Neural cell (in vitro differentiated cells): Measurements from ENCODE around the gene PDE8B. TPM values are rescaled to one million over a fixed set of nuclear protein-coding genes. Genes with fewer than 3 reads are reported as not detected.

Source experiments
- H2AFZ ChIP-seq: fragments of 200-600, 300-800 bp; sonication (generic), shearing (Covaris generic); 2 replicates; pipeline ENCODE4 v1.6.0; 2014; ENCODE audit warnings: low read depth, mild to moderate bottlenecking, antibody characterized with exemption, low read length, moderate library complexity
- H3F3A ChIP-seq: fragments of 200-600 bp; shearing (Covaris generic); 2 replicates; pipeline ENCODE4 v1.6.1; 2016; ENCODE audit warnings: mild to moderate bottlenecking, moderate library complexity, mixed read lengths, antibody characterized with exemption, low read length; ENCODE audit not compliant: insufficient read depth, poor library complexity, severe bottlenecking
- H3K27ac ChIP-seq: fragments of 200-600, 300-800 bp; sonication (generic), shearing (Covaris generic); 2 replicates; pipeline ENCODE4 v1.5.1; 2014; ENCODE audit warnings: mild to moderate bottlenecking, low read length, moderate library complexity
- H3K27me3 ChIP-seq: fragments of 300-800, 200-600 bp; sonication (generic), shearing (Covaris generic); 2 replicates; pipeline ENCODE4 v1.6.0; 2014; ENCODE audit warnings: mild to moderate bottlenecking, low read depth, low read length, moderate library complexity; ENCODE audit not compliant: insufficient read depth
- H3K36me3 ChIP-seq: fragments of 300-800, 200-600 bp; sonication (generic), shearing (Covaris generic); 2 replicates; pipeline ENCODE4 v1.5.1; 2014; ENCODE audit warnings: mild to moderate bottlenecking, antibody characterized with exemption, low read length, moderate library complexity; ENCODE audit not compliant: insufficient read depth
- H3K4me2 ChIP-seq: fragments of 300-800, 200-600 bp; sonication (generic), shearing (Covaris generic); 2 replicates; pipeline ENCODE4 v1.6.0; 2014; ENCODE audit warnings: mild to moderate bottlenecking, low read length
- H3K4me3 ChIP-seq: fragments of 300-800, 200-600 bp; sonication (generic), shearing (Covaris generic); 2 replicates; pipeline ENCODE4 v1.5.1; 2014; ENCODE audit warnings: mild to moderate bottlenecking, low read length, moderate library complexity
- H3K79me2 ChIP-seq: fragments of 200-600 bp; shearing (Covaris generic); replicated peaks from 2 replicates; pipeline ENCODE4 v1.6.0; 2014; ENCODE audit warnings: mild to moderate bottlenecking, low read length, moderate library complexity; ENCODE audit not compliant: insufficient read depth
- H3K9ac ChIP-seq: fragments of 300-800, 200-600 bp; sonication (generic), shearing (Covaris generic); 2 replicates; pipeline ENCODE4 v1.6.1; 2016; ENCODE audit warnings: mild to moderate bottlenecking, low read length, mixed read lengths
- H3K9me2 ChIP-seq: fragments of 200-600 bp; shearing (Covaris generic); 2 replicates; pipeline ENCODE4 v1.6.1; 2016; ENCODE audit warnings: mild to moderate bottlenecking, low read length, mixed read lengths; ENCODE audit not compliant: insufficient read depth
- H3K9me3 ChIP-seq: fragments of 200-600, 300-800 bp; sonication (generic), shearing (Covaris generic); 2 replicates; pipeline ENCODE4 v1.6.1; 2016; ENCODE audit warnings: mild to moderate bottlenecking, mixed run types, low read length, moderate library complexity, mixed read lengths
- H4K20me1 ChIP-seq: fragments of 200-600 bp; shearing (Covaris generic); 2 replicates; pipeline ENCODE4 v1.6.1; 2016; ENCODE audit warnings: mild to moderate bottlenecking, mixed run types; ENCODE audit not compliant: insufficient read depth
- EP300 ChIP-seq: fragments of 450-650 bp; conservative IDR thresholded peaks from 2 replicates; pipeline ENCODE4 v1.6.1; 2014; ENCODE audit warnings: antibody characterized with exemption, mild to moderate bottlenecking, moderate library complexity; ENCODE audit not compliant: poor library complexity, severe bottlenecking
- EZH2 ChIP-seq: fragments of 200-600, 300-800 bp; shearing (Covaris generic), sonication (generic); IDR thresholded peaks from 2 replicates; pipeline ENCODE4 v1.6.1; 2014; ENCODE audit warnings: antibody characterized with exemption, low read length, borderline replicate concordance, mild to moderate bottlenecking; ENCODE audit not compliant: insufficient read depth, poor library complexity, severe bottlenecking
- MXI1 ChIP-seq: fragments of 450-650 bp; conservative IDR thresholded peaks from 2 replicates; pipeline ENCODE4 v1.6.1; 2014; ENCODE audit warnings: antibody characterized with exemption, mild to moderate bottlenecking; ENCODE audit not compliant: poor library complexity, severe bottlenecking
- POLR2AphosphoS5 ChIP-seq: IDR thresholded peaks from 2 replicates; pipeline ENCODE4 v1.6.1; 2012
- RAD21 ChIP-seq: fragments of 450-650 bp; conservative IDR thresholded peaks from 2 replicates; pipeline ENCODE4 v1.6.1; 2014; ENCODE audit warnings: antibody characterized with exemption, mild to moderate bottlenecking, moderate library complexity
- SMC3 ChIP-seq: fragments of 450-650 bp; conservative IDR thresholded peaks from 2 replicates; pipeline ENCODE4 v1.6.1; 2014; ENCODE audit warnings: antibody characterized with exemption, mild to moderate bottlenecking, moderate library complexity; ENCODE audit not compliant: poor library complexity
- TAF1 ChIP-seq: IDR thresholded peaks from 2 replicates; pipeline ENCODE4 v1.6.1; 2012; ENCODE audit warnings: low read depth
- polyA plus RNA-seq: library from polyadenylated mRNA; depleted of rRNA; stranded (reverse); fragments of >200 nt; gene quantifications from 2 replicates; pipeline ENCODE4 v1.2.3, GENCODE V29; 2014
- TF ChIP-seq, protein P1 (sequence below): IDR thresholded peaks from 2 replicates; pipeline ENCODE4 v1.6.1; 2012; ENCODE audit warnings: borderline replicate concordance
- TF ChIP-seq, protein P2 (sequence below): fragments of 450-650 bp; IDR thresholded peaks from 2 replicates; pipeline ENCODE4 v1.5.1; 2014; ENCODE audit warnings: antibody characterized with exemption, mild to moderate bottlenecking, moderate library complexity; ENCODE audit not compliant: poor library complexity, severe bottlenecking

PDE8B gene
- polyA plus RNA-seq, 1 donor from 2014 or later, result 0.22 TPM

DNA sequence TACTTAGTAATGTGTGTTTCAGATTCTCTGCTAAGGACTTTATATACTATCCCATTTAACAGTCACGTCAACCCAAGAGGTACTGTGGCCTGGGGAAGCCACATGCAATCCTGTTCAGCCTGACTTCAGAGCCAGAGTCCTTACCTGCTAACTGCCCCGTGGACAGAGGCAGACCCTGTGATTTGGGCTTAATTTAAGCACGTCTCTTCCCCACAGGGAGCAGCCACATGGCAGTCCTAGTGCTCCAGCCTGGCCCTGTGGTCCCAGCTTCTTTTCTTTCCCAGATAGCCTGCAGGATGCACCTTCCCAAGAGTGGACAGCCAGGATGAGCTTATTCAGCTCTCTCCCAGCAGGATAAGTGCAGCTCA, 71.5 kb downstream of the PDE8B start:
- Histone ChIP-seq H4K20me1 (no peaks in the 10 kb centered on the region), H3K27me3 (no peaks in the 10 kb centered on the region), H3K4me3 (no peak overlapping the region), H3K4me2 (no peak overlapping the region), H3K36me3 (no peaks in the 10 kb centered on the region), H3F3A (no peaks in the 10 kb centered on the region), H3K9ac (no peak overlapping the region), H3K9me2 (no peaks in the 10 kb centered on the region), H3K79me2 (no peaks in the 10 kb centered on the region), H3K9me3 (no peaks in the 10 kb centered on the region), H3K27ac (no peak overlapping the region), H2AFZ (no peak overlapping the region)
- TF ChIP-seq MXI1 (no peak), EP300 (no peak), SMC3 (no peak), RAD21 (no peak), EZH2 (no peak), TAF1 (no peak), POLR2AphosphoS5 (no peak)
- TF ChIP-seq, protein P1, sequence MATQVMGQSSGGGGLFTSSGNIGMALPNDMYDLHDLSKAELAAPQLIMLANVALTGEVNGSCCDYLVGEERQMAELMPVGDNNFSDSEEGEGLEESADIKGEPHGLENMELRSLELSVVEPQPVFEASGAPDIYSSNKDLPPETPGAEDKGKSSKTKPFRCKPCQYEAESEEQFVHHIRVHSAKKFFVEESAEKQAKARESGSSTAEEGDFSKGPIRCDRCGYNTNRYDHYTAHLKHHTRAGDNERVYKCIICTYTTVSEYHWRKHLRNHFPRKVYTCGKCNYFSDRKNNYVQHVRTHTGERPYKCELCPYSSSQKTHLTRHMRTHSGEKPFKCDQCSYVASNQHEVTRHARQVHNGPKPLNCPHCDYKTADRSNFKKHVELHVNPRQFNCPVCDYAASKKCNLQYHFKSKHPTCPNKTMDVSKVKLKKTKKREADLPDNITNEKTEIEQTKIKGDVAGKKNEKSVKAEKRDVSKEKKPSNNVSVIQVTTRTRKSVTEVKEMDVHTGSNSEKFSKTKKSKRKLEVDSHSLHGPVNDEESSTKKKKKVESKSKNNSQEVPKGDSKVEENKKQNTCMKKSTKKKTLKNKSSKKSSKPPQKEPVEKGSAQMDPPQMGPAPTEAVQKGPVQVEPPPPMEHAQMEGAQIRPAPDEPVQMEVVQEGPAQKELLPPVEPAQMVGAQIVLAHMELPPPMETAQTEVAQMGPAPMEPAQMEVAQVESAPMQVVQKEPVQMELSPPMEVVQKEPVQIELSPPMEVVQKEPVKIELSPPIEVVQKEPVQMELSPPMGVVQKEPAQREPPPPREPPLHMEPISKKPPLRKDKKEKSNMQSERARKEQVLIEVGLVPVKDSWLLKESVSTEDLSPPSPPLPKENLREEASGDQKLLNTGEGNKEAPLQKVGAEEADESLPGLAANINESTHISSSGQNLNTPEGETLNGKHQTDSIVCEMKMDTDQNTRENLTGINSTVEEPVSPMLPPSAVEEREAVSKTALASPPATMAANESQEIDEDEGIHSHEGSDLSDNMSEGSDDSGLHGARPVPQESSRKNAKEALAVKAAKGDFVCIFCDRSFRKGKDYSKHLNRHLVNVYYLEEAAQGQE, result no peak
- TF ChIP-seq, protein P2, sequence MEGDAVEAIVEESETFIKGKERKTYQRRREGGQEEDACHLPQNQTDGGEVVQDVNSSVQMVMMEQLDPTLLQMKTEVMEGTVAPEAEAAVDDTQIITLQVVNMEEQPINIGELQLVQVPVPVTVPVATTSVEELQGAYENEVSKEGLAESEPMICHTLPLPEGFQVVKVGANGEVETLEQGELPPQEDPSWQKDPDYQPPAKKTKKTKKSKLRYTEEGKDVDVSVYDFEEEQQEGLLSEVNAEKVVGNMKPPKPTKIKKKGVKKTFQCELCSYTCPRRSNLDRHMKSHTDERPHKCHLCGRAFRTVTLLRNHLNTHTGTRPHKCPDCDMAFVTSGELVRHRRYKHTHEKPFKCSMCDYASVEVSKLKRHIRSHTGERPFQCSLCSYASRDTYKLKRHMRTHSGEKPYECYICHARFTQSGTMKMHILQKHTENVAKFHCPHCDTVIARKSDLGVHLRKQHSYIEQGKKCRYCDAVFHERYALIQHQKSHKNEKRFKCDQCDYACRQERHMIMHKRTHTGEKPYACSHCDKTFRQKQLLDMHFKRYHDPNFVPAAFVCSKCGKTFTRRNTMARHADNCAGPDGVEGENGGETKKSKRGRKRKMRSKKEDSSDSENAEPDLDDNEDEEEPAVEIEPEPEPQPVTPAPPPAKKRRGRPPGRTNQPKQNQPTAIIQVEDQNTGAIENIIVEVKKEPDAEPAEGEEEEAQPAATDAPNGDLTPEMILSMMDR, result no peak

DNA sequence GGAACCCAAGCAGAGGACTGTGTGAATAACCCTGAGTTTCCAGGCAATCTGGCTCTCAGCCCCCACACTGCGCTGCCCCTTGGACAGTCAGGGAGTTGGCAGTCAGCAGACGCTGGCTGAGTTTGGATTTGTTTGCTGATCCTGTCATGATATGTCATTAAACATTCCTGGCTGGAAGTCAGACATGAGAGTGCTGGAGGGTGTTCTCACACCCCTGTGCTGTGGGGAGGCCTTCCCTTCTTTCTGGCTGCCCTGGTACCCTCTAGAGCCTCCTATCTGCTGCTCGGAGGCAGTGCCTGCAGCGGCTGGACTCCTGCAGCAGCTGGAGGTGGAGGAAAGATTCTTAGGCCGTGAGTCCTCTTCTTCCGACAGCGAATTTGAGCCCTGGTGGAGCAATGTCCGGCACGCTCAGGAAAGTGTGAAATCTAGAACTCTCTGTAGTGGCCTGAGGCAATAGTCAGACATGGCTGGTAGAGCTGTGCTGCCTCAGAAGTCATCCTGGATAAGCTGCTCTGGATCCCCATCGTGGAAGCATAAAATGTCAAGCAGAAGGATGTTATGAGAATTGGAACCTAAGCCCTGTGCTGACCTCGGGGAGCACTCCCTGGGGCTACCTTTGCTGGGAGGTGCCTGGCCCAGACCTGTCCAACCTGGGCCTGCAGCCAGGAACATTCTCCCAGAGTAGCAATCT, 72.0 kb downstream of the PDE8B start:
- Histone ChIP-seq H3K4me2 (no peak overlapping the region), H3K36me3 (no peaks in the 10 kb centered on the region), H3K9ac (no peak overlapping the region), H3K9me2 (no peaks in the 10 kb centered on the region), H3K79me2 (no peaks in the 10 kb centered on the region), H3K27ac (no peak overlapping the region), H3F3A (no peaks in the 10 kb centered on the region), H3K9me3 (no peaks in the 10 kb centered on the region), H4K20me1 (no peaks in the 10 kb centered on the region), H2AFZ (no peak overlapping the region), H3K4me3 (no peak overlapping the region), H3K27me3 (no peaks in the 10 kb centered on the region)
- TF ChIP-seq, protein P2, result no peak
- TF ChIP-seq POLR2AphosphoS5, result no peak
